Measurements from ENCODE around the gene BMX. TPM values are rescaled to one million over a fixed set of nuclear protein-coding genes. Genes with fewer than 3 reads are reported as not detected.

Gene BMX
- total RNA-seq, 1 experiment from 2014 or later, result not detected

DNA sequence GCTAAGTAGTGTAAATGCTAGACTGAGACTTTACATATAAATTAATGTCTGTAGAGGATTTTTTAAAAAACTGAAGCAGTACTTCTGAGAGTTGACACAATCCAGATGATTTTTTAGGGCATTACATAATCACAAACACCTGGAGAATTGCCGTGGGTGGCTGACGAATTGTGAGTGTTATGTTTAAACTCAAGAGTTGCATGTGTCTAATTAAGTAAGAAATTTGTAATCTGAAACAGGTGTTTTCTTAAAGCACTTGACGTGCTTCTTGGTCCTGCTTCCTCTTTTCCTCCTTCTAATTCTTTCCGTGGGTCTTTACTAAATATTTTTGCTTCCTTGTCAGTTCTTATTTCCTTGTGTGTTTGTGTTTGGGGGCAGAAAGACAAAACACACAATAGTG, 35.3 kb upstream of the BMX start:
- peaks cover 0 to 1% (median 0%) of the 10 kb centered on the region in 3 experiments; a peak in 2 of 7 replicates for H3K36me3 Mint-ChIP-seq (ENCODE audit: insufficient read depth in 1 of 3, low read depth in 3 of 3)
- H2BK20ac ChIP-seq (ENCODE audit: low read depth, low read length, poor library complexity, severe bottlenecking), result no peak overlapping the region
- H3K4me1 ChIP-seq (ENCODE audit: insufficient read depth, low read length), result no peaks in the 10 kb centered on the region; the same call in 1 of the 2 replicates
- peaks cover 15 to 37% of the 10 kb centered on the region in 2 experiments for H3K4me1 Mint-ChIP-seq
- no peak overlapping the region for H2AK5ac ChIP-seq (ENCODE audit: insufficient read length, low read length)
- H3K27me3 Mint-ChIP-seq (ENCODE audit: low read depth), result no peaks in the 10 kb centered on the region
- H3K27ac Mint-ChIP-seq, result peak overlapping the region in 2 of 3 experiments; percentile 33 to 53; a peak in 2 of 7 replicates
- no peaks in the 10 kb centered on the region for H4K20me1 ChIP-seq (ENCODE audit: control insufficient read depth, insufficient read depth, insufficient read length)
- H3K4ac ChIP-seq (ENCODE audit: low read depth, low read length), result no peak overlapping the region
- no peak overlapping the region for H3K18ac ChIP-seq (ENCODE audit: insufficient read length, low read depth, low read length)
- DNase-seq, result no peak
- H2BK12ac ChIP-seq (ENCODE audit: insufficient read length, low read depth, low read length), result no peak overlapping the region
- TF ChIP-seq, protein P1, sequence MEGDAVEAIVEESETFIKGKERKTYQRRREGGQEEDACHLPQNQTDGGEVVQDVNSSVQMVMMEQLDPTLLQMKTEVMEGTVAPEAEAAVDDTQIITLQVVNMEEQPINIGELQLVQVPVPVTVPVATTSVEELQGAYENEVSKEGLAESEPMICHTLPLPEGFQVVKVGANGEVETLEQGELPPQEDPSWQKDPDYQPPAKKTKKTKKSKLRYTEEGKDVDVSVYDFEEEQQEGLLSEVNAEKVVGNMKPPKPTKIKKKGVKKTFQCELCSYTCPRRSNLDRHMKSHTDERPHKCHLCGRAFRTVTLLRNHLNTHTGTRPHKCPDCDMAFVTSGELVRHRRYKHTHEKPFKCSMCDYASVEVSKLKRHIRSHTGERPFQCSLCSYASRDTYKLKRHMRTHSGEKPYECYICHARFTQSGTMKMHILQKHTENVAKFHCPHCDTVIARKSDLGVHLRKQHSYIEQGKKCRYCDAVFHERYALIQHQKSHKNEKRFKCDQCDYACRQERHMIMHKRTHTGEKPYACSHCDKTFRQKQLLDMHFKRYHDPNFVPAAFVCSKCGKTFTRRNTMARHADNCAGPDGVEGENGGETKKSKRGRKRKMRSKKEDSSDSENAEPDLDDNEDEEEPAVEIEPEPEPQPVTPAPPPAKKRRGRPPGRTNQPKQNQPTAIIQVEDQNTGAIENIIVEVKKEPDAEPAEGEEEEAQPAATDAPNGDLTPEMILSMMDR (conservative IDR thresholded peaks at IDR 0.05), result no peak
- no peaks in the 10 kb centered on the region for H3K27me3 ChIP-seq (ENCODE audit: insufficient read depth, low read length)
- WGBS (ENCODE audit: extremely low coverage, insufficient read length, low lambda C conversion rate), result no CpG with 5 or more reads among the region's 4 CpGs
- H3K4me2 ChIP-seq (ENCODE audit: insufficient read depth, insufficient read length, low read length), result no peak overlapping the region
- H4K91ac ChIP-seq (ENCODE audit: insufficient read length, low read depth, low read length), result no peak overlapping the region
- no peaks in the 10 kb centered on the region for H3K79me1 ChIP-seq (ENCODE audit: insufficient read depth, low read depth, low read length, poor library complexity, severe bottlenecking)
- H2BK120ac ChIP-seq (ENCODE audit: low read depth, low read length, poor library complexity, severe bottlenecking), result no peak overlapping the region
- no peak overlapping the region for H2BK5ac ChIP-seq (ENCODE audit: insufficient read length, low read length)
- no peaks in the 10 kb centered on the region for H3K23me2 ChIP-seq (ENCODE audit: insufficient read length, low read depth, low read length, poor library complexity, severe bottlenecking)
- no peak overlapping the region for H3K27ac ChIP-seq (ENCODE audit: insufficient read length, low read depth, low read length)
- no peaks in the 10 kb centered on the region for H3K9me3 Mint-ChIP-seq
- H2AFZ ChIP-seq (ENCODE audit: low read length), result no peak overlapping the region
- no peaks in the 10 kb centered on the region for H3K79me2 ChIP-seq (ENCODE audit: insufficient read depth, low read length)
- H3K23ac ChIP-seq (ENCODE audit: insufficient read length, low read depth, low read length), result no peak overlapping the region
- no peak overlapping the region for H4K8ac ChIP-seq (replicated peaks; ENCODE audit: insufficient read length, low read depth, low read length)
- H4K5ac ChIP-seq (ENCODE audit: insufficient read length, low read depth, low read length), result no peak overlapping the region
- H3K56ac ChIP-seq (ENCODE audit: insufficient read length, low read depth, low read length), result no peak overlapping the region
- H2BK15ac ChIP-seq (ENCODE audit: low read depth, low read length), result no peak overlapping the region
- no peak overlapping the region for H3K14ac ChIP-seq (ENCODE audit: insufficient read depth, low read length)
- H3K4me3 Mint-ChIP-seq, result no peak overlapping the region
- H3K9ac ChIP-seq (ENCODE audit: extremely low read depth, insufficient read length, low read length), result no peak overlapping the region
- H3K9me3 ChIP-seq (ENCODE audit: control insufficient read depth, low read depth, low read length), result no peaks in the 10 kb centered on the region
- no peak overlapping the region for H3T11ph ChIP-seq (ENCODE audit: low read length)

Measured in H9 (cell line).